HG03045 (cell line): ENCODE data around the gene CACNB2.
A peak's percentile ranks its signal among the peaks of the same experiment; 100 is the strongest.

Experiments used
- ATAC-seq: cut with Tn5 transposase; IDR thresholded peaks from one replicate; pipeline ENCODE4 v1.9.1; 2021; ENCODE audit warnings: mild to moderate bottlenecking, moderate library complexity; ENCODE audit not compliant: unreplicated experiment

CACNB2 gene

DNA sequence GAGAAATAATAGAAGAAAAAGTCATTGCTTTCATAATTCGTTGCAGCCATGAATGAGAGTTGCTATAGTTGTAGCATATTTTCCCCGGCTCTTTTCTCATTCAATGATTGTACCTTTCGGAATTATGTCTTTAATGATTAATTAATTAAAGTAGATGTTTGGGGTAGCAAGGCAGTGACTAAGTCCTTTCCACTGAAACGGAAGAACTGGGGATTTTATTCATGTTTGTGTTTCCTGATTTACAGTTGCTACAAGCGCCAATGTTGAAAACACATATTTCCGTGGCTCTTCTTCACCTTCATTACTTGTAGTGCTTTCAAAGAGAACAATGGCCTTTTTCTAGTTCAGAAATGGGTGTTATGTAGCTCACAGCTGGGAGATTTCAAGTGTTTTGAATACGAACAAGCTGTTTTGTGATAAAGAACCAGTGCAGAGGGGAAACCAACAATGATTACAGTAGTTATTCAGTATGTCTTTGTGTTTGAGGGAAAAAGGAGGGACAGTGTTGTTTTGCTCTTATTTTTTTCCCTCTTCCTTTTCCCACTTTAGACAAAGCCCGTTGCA is 357.7 kb downstream of the CACNB2 start:
- no peak for ATAC-seq

DNA sequence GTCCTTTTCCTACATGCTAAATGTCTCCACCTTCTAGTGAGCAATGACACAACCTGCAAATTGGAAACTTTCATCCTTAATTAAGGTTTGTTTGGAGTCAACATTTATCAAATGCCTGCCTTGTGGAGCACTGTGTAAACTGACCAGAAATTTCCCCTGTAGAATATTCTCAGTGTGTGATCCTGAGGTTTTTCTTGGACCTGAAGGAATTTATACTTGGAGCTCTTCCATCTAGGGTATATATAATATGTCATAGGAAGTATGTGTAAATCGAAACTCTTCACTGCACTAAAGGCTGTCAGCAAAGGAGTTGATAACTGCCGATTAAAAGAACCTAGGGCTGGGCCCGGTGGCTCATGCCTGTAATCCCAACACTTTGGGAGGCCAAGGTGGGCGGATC is 358.8 kb downstream of the CACNB2 start:
- ATAC-seq, result no peak

DNA sequence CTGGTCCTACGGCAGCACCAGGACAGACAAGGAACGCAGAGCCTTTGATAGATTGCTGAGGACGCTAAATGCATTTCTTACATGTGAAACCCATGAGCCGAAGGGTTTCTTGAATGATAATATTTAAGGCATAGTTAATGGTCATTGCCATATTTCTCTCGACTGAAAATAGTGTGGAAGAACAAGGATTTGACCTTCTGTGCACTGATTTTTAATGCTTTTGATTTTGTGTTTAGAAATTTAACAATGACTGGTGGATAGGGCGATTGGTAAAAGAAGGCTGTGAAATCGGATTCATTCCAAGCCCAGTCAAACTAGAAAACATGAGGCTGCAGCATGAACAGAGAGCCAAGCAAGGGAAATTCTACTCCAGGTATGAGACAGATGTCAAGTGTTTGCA is 360.4 kb downstream of the CACNB2 start:
- no peak for ATAC-seq

DNA sequence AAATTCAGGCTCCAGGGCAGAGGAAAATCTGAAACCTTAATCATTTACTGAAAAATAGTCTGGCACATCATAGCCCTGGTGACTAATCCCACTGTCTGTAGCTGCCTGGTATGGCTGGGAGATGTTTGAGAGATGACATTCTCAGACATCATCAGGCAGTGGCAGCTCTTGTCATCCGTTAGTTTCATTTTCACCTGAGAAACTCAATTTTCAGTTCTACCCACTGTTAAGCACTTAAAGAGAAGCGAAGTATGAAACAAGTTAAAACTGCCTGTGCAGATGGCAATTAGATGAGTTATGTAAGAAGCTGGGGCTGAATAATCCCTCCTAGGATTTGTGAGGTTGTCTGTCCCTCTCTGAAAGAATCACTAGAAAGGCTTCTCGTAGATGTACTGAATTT is 361.0 kb downstream of the CACNB2 start:
- ATAC-seq, result peak; percentile 87

DNA sequence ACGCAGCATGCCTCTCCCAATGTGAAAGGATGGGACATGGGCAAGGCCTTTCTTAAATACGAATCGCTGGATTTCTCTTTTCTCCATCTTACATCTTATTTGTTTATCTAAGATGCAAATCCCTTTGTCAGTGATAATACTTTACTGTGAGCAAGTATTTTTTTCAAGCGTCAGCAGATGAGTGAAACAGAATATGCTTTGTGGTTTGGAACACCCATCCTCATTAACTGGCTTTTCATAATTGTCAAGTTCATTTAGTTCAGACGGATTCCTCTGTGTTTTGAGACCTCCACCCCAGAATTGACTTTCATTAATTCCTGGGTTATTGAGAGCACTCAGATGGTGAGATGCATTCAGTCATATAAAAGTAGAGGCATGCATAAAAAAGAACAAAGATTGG is 361.4 kb downstream of the CACNB2 start:
- no peak for ATAC-seq

DNA sequence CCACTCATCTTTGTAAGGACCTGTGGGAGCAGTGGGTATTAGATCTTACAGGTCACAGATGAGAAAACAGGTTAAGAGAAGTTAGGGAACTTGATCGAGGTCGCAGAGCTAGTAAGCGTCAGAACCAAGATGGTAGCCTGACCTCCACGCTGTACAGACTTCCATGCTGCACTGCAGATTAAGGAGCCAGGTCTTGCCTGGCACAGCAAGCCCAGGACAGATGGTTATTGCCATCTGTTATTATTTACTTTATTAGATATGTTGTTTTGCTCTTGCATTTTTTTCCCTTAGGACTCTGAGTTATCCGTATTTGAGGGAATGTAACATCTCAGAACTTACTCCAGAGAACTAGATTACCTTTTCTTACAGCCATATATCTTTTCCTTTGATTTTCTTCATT is 363.9 kb downstream of the CACNB2 start:
- ATAC-seq, result no peak

DNA sequence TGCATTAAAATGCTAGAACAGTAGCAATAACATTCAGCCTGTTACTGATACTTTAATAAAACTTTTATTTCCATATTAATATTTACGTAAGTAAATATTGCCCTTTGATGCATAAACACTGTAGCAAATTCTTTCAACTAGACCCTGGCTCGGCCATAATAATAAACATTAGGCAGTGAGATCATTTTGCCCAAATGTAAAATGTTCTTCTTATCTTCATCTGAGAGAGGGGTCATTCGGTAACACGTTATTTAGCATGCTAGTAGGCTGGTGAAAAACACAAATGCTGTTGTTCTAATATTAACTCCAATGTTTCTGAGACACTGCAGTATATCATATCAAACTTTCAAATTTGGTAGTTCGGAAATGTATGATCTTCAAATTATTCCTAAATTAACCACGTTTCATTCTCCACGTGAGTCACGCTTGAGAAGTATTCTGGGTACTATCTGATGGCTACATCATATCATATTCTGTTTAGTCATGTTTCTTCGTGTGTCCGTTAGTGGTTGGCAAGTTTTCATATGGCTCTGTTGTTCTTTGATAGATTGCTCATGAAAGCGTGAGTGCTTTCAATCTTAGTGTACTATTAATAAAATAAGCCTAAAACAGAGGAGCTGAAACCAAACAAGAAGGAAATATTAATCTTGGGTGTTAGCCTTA is 365.4 kb downstream of the CACNB2 start:
- ATAC-seq, result no peak

DNA sequence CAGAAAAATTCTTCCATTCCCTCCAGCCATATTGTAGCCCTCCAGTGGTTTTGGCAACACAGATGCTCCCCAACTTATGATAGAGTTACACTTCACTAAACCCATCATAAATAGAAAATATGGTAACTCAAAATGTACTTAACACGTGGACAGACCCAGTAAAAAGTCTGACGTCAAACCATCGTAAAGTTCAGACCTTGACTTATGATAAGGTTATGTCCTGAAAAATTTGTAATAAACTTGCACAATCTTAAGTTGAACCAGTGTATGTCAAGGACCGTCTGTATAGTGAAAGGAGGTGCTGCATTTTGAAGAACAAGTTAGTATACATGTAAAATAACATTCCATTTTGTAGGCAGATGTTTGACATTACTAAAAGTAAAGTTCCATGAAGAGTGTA is 368.4 kb downstream of the CACNB2 start:
- no peak for ATAC-seq

DNA sequence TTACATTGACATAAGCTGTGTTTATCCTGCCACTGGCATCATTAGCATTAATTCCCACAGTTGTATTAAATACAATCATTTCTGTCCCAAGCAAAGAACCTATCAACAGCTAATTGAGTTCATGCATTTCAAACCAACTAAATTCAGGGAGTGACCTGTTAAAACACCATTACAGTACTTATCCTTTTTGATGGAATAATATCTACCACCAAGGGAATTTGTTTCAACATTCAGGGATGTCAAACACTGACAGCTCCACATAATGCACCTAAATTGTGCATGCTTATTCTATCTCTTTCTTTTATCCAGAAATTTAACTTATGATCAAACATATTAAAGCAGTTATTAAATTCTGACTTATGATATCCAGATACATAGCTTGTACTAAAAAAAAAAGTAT is 374.3 kb downstream of the CACNB2 start:
- no peak for ATAC-seq

DNA sequence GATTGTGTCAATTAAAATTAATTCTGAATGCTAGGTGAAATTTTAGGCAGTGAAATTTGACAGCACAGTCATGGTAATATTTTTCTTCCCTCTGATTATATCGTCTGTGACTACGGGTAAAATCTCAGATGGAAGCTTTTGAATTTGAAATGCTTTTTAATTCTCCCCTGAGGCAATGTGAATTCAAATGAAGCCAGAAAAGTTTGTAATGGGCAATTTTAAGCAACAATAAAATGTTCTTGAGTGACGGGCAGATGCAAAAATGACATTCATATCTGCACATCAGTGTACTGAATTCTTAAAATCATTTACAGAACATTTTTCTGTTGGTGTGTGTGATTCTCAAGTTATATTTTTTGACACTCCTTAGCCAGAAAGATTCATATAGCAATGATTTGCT is 376.6 kb downstream of the CACNB2 start:
- no peak for ATAC-seq

DNA sequence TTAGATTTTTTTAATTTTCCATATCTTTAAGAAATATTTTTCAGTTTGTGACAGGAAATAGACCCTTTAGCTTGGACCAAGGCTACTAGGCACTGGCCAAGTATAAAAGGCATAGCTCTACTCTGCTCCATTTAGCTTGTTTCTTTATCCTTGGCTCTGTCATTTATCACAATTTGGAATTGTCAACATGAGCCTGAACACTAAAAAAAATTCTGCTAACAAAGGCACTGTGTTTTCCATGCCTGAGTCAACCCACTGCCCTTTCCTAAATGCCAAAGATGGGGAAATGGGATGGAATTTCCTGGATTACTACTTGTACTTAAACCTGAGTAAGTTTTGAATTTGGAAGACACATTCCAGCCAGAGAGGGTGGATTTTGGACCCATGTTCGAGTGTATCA is 382.8 kb downstream of the CACNB2 start:
- ATAC-seq, result no peak

DNA sequence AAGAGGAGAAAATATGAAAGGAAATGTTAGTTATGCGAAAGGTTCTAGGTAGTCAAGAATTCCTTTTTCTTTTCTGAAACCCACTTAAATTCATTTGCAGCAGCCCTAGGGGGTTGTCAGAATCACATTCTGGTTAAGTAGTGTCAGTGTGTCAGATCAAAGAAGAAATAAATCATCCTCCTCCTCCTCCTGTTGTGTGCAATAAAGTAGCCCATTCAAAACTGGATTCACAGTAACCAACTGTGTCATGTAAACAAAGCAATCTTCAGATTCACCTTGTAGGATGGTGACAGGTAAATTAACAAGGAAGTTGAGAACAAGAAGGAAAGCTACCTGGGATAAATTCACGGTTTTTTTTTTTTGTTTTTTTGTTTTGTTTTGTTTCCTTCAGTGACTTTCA is 383.6 kb downstream of the CACNB2 start:
- no peak for ATAC-seq

DNA sequence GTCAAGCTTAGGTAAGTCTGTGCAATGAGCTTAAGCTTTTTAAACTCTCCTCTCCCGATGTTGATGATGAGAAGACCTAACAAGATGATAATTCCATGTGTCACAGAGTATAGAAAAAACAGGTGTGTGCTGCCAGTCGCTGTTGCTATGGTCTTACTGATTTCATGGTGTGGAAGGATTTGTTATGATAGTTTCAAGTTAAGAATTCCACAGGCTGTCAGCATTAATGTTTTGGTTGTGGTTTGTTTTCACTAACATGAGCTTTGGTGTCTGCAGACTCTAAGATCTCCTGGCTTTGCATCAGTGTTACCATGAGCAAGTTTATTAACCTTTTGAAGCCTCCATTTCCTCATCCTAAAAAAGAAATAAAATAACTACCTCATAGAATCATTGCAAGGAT is 387.5 kb downstream of the CACNB2 start:
- ATAC-seq, result no peak

DNA sequence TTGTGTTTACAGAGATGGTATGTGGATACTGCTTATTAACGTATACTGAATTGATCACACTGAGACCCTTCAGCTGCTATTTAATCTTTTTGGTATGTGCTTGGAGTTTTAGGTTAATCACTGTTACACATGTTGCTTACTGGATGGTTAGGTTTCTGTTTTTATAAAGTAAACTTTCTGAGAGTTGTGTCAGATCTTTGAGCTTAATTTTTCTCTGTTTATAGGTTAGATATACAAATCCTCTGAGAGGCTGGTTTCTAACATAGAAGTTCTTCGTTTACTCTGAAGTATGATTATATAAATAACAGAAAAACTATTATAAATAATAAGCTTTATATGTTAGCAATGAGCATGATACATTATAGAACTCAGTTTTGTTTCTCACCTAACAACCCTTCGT is 388.1 kb downstream of the CACNB2 start:
- no peak for ATAC-seq

DNA sequence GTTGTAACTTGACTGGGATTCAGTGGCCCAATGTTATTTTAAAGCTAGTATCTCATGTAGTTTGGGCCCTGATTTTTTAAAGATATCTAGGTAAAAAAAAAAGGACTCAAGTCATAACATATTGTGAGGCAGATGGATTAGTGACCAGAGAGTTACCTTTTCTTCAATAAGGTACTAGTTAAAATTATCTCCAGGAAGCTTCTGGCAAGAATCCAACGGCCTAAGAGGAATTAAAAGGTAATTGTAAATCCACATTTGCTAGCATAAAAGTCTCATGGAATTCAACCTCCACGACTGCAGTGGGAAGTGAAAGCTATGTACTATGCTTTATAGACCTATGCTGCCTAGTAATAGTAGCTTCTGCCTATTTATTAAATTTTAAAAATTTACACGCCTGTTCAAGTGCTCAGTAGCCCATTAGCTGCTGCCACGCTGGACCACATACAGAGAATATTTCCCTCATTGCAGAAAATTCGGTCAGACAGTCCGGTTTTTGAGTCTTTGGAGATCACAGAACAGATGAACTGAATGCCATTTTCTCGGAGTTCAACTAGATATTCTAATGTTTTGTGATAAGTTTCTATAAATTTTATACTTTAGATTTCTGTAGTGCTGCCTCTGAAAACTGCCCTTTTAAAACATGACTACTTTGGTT is 392.8 kb downstream of the CACNB2 start:
- ATAC-seq, result no peak

DNA sequence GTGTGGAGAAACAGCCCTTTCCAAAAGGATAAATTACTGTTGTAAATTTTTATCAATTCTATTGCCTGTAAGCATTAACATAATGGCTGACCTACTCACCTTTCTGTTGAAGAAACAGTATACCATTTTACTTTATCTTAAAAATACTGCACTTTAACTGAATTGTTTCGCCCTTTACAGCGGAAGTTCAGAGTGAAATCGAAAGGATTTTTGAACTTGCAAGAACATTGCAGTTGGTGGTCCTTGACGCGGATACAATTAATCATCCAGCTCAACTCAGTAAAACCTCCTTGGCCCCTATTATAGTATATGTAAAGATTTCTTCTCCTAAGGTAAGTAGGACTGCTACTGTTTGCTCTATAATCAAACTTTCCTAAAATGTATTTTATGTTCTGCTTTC is 393.7 kb downstream of the CACNB2 start:
- no peak for ATAC-seq

DNA sequence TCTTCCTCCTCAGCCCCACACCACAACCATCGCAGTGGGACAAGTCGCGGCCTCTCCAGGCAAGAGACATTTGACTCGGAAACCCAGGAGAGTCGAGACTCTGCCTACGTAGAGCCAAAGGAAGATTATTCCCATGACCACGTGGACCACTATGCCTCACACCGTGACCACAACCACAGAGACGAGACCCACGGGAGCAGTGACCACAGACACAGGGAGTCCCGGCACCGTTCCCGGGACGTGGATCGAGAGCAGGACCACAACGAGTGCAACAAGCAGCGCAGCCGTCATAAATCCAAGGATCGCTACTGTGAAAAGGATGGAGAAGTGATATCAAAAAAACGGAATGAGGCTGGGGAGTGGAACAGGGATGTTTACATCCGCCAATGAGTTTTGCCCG is 399.1 kb downstream of the CACNB2 start:
- ATAC-seq, result no peak

DNA sequence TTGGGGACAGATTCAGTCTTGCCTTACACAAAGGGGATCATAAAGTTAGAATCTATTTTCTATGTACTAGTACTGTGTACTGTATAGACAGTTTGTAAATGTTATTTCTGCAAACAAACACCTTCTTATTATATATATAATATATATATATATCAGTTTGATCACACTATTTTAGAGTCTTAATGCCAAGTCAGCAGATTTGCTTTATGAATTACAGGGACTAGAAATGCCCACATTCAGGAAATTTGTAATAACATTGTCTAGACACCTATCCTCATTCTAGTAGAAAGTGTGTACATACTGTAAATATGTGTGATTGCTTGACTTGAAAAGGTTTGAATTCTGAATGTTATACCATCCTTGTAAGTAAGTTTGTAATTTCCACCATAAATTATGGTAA is 400.0 kb downstream of the CACNB2 start:
- ATAC-seq, result no peak

DNA sequence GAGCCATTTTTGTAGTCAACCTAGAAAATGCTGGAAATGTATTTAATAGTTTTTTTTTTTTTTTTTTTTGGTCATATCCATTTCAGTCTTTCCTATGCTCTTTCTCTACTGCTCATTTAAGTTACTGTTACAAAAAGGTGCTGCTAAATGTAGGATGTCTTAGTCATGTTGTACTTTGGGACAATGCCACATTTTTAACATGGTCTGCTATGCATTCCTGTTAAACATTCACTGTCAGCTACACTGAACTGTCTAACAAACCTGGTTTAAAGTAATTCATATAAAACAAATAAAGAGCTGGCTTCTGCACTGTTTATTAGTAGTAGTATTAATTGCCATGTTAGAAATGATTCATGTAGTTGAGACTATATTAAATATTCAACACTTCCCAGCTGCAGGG is 402.6 kb downstream of the CACNB2 start:
- no peak for ATAC-seq

DNA sequence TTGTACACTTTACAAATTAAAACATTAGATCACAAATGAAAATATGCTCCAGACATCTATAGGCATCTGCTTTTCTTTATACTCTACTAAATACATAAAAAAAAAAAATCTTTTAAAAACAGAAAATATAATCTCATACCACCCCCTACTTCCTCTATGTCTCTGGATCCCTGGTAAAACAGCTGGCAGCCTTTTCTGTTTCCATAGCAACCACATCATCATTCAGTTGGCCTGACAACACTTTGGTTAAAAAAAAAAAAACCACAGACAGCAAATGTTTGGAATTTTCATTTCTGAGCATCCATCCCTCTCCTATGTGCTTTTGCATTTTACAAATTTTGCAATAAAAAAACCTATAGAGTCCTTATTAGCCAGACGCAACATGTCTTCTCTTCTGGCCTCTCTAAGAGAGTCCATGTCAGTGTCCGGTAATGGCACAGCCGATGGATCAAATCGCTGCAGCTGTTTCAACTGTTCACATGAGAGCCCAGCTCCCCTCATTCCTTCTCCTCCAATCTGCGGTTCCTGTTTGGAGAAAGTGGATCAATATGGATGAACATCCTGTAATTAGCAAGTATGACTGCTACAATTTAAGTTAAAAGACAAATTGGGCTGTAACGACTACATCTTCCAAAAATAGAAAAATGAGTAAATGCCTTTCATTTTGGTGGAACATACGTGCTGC is 405.5 kb downstream of the CACNB2 start:
- ATAC-seq, result no peak

DNA sequence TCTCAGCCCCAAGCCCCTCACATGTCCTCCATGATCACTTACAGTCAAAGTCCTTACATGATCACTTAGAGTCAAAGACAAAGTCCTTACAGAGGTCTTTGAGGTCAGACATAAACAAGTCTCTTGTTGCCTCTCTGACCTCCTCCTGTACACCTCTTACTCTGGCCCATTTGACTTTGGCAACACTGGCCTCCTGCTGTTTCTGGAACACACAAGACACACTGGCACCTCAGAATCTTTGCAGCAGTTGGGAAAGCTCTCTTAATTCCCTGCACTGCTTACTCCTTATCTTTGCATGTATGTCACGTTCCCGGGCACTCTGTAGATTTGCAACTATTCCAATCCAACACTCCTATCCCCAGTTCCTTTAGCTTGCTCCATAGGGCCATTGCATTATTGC is 408.9 kb downstream of the CACNB2 start:
- no peak for ATAC-seq

DNA sequence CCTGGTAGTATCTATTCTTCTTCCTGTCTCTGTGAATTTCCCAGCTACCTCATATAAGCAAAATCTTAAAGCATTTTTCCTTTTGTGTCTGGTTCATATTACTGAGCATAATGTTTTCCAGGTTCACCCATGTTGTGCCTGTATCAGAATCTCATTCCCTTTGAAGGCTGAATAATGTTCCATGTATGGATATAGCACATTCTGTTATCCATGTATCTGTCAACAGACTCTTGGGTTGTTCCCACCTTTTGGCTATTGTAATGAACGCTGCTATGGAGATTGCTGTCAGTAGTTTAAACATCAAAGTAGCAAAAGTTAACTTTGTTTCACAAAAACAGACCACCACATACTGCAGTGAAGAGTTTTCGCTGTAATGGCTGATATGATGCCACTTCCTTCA is 411.2 kb downstream of the CACNB2 start:
- no peak for ATAC-seq
